ENCODE measurements around the gene PNRC2.
"Not testable (repeated sequence)": the region's sequence is repeated elsewhere in the genome, so short reads cannot be mapped to it uniquely, and the experiment has no call there.

The PNRC2 gene

DNA sequence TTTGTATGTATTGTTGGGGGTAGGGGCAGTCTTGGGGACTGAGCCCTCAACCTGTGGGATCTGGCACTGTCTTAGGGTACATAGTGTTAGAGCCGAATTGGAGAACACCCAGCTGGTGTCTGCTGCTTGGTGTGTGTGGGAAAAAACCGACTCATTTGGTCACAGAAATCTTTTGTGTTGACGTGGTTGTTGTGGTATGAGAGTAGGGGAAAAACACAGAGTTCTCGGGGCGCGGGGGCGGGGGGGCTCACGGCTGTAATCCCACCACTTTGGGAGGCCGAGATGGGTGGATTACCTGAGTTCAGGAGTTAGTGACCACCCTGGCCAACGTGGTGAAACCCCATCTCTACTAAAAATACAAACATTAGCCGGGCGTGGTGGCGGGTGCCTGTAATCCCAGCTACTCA is 35.8 kb downstream of the PNRC2 start:
- no peak for DNase-seq

GRCh38 chr1:23996700-23997229 is 37.1 kb downstream of the PNRC2 start:
- DNase-seq, result no peak

GRCh38 chr1:23997812-23998211 is 38.2 kb downstream of the PNRC2 start:
- DNase-seq, result no peak

- DNase-seq, result no peak
Measured at GRCh38 chr1:23999156-23999671, 39.6 kb downstream of the PNRC2 start.

DNA sequence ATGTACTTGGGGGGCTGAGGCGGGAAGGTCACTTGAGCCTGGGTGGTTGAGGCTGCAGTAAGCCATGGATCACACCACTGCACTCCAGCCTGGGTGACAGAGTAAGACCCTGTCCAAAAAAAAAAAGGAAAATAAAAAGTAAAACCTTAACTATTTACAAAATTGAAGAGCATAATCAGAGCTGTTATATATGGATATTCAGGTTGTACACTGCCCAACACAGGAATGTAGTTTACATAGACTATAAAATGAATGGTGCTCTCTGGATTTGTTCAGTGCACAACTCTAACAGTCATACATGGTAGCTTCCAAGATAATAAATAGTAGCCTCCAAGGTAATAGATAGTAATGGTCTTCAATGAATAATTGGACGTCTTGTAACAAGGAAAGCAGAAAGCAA is 43.1 kb downstream of the PNRC2 start:
- DNase-seq, result no peak

DNA sequence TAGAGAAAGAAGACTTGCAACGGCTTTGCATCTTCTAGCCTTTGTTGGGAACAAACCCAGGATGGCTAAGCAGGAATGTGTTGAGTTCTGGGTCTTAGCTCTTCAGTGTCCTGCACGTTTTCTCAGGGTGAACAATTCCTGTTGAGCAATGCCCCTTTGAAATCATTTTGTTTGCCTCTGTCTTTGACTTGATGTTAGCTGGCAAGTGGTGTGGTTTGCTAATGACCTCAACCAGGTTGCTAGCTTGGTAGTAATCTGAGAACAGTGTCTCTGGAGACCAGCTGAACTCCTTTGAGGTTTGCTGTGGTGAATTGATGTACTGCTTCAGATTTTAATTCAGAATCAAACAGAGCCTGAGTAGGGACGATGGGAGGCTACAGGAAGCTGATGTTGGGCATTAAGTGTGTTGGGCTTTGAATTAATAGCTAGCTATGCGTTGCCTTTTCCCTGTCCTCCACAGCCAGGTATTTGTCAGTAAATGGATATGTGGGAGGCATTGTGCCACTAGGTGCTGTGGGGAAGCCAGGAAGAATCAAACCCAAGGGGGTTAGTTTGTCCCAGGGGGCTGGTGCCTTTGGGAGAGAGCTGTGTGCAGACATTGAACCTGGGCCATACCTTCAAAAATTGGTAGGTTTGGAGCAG is 43.8 kb downstream of the PNRC2 start:
- no peak for DNase-seq

DNA sequence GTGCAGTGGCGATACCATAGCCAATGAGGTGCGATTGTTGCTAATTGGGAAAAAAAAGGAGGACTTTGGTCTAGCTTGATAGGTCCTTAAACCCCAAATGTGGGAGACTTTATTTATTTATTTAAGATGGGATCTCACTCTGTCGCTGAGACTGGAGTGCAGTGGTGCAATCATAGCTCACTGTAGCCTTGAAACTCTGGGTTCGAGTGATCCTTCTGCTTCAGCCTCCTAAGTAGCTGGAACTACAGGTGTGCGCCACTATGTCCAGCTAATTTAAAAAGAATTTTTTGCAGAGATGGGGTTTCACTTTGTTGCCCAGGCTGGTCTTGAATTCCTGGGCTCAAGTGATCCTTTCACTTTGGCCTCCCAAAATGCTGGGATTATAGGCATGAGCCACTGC is 44.5 kb downstream of the PNRC2 start:
- no peak for DNase-seq

DNA sequence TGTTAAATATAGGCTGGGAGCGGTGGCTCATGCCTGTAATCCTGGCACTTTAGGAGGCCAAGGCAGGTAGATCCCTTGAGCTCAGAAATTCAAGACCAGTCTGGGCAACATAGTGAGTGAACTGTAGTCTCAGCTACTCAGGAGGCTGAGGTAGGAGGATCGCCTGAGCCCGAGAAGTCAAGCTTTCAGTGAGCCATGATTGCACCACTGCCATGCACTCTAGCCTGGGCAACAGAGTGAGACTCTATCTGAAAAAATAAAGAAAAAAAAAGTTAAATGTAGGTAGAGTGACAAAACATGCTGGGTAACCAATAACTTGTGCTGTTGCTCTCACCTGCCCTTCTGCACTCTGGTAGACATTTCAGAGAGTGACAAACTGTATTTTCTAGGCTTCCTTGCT is 45.5 kb downstream of the PNRC2 start:
- no peak for DNase-seq

DNA sequence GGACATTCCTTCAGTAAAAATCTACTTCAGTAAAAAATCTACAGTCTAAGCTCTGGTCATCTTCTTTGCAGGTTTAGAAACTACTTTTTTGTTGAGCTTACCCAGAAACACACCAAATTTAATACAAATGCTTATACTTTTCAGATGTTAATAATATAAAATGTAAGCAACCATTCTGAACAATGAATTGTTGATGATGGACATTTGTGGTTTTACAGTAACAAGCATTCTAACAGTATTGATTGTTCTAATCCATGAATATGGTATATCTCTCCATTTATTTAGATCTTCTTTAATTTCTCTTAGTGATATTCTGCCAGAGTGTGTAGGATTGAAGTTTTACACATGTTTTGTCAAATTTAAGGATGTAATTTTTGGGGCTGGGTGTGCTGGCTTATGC is 47.5 kb downstream of the PNRC2 start:
- no peak for DNase-seq

- not testable (repeated sequence) for DNase-seq
Measured at GRCh38 chr1:24008574-24009184, 49.1 kb downstream of the PNRC2 start.

GRCh38 chr1:24009406-24009805 is 49.8 kb downstream of the PNRC2 start:
- DNase-seq, result no peak

- DNase-seq, result no peak
Measured at GRCh38 chr1:24010650-24011049, 51.0 kb downstream of the PNRC2 start.

DNA sequence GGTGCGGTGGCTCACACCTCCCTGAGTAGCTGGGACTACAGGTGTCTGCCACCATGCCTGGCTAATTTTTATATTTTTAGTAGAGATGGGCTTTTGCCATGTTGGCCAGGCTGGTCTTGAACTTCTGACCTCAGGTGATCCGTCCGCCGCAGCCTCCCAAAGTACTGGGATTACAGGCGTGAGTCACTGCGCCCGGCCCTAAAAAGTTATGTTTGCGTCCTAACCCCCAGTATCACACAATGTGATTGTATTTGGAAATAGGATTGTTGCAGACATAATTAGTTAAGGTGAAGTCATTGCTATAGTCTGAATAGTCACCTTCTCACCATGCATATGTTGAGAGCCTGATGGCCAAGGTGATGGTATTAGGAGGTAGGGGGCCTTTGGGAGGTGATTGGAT is 53.2 kb downstream of the PNRC2 start:
- DNase-seq, result not testable (repeated sequence)
